Endometrial microvascular endothelial cells (primary cell): ENCODE data around the gene RANBP10. TPM values are rescaled to one million over a fixed set of nuclear protein-coding genes. Genes with fewer than 3 reads are reported as not detected.

Source experiments
- in situ Hi-C: cut with HindIII; loops from 2 replicates; pipeline ENCODE4 v1.10.0; 2017; ENCODE audit warnings: low sequenced_read_pairs, low pct_unique_long_range_greater_than_20kb; ENCODE audit errors: inconsistent ontology term
- total RNA-seq: library from RNA; depleted of rRNA; stranded (reverse); fragments of >200 nt; gene quantifications from one replicate; pipeline ENCODE4 v1.2.3, GENCODE V29; 2015; ENCODE audit errors: inconsistent ontology term

Gene RANBP10
- total RNA-seq, 1 donor from 2014 or later, result 6.1 TPM

DNA sequence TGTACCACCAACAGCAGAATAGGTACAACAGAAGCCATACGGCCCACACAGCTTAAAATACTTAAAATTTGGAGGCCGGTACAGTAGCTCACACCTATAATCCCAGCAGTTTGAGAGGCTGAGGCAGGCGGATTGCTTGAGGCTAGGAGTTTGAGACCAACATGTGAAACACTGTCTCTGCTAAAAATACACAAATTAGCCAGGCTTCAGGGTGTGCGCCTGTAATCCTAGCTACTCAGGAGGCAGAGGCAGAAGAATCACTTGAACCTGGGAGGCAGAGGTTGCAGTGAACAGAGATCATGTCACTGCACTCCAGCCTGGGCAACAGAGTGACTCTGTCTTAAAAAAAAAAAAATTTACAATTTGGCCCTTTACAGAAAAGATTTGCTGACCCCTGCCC, 104.2 kb downstream of the RANBP10 start:
- in situ Hi-C loops, result no loop called here

DNA sequence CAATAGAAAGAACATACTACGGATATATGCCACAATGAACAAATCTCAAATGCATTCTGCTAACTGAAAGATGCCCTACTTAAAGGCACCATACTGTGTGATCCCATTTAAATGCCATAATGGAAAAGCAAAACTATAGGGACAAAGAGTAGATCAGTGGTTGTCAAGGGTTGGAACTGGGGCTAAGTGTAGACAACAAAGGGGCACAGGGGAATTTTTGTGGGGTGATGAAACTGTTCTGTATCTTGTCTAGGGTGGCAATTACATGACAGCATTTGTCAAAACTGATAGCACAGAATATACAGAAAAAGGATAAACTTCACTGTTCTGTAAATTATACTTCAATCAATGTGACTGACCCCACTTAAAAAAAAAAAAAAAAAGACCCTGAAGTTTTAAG, 104.9 kb downstream of the RANBP10 start:
- in situ Hi-C loops, result no loop called here

DNA sequence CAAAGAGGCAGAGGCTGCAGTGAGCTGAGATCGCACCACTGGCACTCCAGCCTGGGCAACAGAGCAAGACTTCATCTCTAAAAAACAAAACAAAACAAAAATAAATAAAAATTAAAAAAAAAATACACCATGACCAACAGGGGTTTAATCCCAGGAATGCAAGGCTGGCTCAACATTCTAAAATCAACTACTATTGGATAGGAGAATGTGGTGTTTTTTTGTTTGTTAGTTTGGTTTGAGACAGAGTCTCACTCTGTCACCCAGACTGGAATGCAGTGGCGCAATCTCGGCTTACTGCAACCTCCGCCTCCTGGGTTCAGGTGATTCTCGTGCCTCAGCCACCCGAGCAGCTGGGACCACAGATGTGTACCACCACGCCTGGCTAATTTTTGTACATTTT, 107.1 kb downstream of the RANBP10 start:
- in situ Hi-C loops, result loop anchor here (25.0 kb wide), 1 partner anchor 113 kb away; the partner anchor contains the start of genes RANBP10 and TSNAXIP1

DNA sequence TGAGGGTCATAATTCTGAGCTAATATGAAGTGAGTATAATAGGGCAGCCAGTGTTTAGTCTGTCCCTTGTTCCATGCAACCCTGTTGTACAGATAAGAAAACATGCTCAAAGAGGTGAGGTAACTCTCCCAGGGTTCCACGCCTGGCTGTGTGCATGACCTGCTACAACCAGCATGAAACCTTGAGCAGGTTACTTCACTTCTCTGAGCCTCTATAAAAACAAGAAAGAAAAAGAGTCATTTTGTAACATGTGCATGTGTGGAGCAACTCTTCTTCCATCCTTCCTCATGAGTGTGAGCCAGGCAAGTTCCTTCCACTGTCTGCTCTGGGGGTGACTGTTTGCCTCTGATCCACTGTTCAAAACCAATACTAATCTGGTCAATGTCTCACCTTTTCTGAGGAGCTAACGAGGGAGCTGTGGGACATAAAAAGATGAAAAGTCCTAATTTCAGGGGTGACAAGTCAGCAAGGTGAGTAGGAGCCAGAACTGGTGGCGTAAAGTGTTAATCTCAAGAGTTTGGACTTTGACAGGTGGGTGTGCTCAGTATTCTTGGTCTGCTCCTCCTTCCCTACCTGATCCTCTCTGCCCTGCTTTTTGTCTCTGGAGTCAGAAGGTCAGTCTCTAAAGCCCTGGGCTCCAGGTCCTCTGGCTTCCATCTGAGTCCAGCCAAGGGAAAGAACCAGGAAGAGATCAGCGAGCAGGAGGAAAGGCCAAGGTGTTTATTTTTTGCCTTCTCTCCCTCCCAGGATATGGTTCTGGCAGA, 108.8 kb downstream of the RANBP10 start:
- in situ Hi-C loops, result loop anchor here (25.0 kb wide), 1 partner anchor 115 kb away; the partner anchor contains the start of genes RANBP10 and TSNAXIP1

DNA sequence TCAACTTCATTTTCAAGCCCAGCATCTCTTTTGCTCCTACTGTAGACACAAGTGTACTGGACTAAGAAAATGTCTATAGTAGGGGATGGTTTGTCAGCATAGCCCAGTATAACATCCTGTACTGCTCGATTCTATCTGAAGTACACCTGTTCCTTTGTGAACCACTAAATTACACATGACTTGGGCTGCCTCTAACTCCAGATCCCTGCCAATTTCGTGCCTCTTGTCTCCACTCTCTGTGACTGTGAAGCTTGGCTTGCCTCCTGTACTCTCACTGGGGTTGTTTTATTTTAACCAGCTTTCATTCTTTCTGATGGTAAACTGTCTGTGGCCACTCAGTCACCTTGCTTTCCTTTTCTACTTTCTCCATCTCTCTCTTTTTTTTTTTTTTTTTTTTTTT, 111.7 kb downstream of the RANBP10 start:
- in situ Hi-C loops, result loop anchor here (25.0 kb wide), 1 partner anchor 118 kb away; the partner anchor contains the start of genes RANBP10 and TSNAXIP1

DNA sequence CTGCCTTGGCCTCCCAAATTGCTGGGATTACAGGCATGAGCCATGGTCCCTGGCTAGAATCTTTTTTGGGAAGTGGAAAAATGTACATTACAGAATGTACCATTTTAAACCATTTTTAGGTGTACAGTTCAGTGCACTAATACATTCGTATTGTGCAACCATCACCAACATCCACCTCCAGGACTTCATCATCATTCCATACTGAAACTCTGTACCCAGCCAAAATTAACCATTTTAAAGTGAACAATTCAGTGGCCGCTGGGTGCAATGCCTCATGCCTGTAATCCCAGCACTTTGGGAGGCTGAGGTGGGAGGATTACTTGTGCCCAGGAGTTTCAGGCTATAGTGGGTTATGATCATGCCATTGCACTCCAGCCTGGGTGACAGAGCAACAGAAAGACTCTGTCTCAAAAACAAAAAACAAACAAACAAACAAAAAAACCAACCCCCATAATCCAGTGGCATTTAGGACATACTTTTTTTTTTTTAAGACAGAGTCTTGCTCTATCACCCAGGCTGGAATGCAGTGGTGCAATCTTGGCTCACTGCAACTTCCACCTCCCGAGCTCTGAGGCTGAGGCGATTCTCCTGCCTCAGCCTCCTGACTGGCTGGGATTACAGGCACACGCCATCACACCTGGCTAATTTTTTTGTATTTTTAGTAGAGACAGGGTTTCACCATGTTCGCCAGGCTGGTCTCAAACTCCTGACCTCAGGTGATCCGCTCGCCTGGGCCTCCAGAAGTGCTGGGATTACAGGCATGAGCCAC, 112.7 kb downstream of the RANBP10 start:
- in situ Hi-C loops, result loop anchor here (25.0 kb wide), 1 partner anchor 119 kb away; the partner anchor contains the start of genes RANBP10 and TSNAXIP1

DNA sequence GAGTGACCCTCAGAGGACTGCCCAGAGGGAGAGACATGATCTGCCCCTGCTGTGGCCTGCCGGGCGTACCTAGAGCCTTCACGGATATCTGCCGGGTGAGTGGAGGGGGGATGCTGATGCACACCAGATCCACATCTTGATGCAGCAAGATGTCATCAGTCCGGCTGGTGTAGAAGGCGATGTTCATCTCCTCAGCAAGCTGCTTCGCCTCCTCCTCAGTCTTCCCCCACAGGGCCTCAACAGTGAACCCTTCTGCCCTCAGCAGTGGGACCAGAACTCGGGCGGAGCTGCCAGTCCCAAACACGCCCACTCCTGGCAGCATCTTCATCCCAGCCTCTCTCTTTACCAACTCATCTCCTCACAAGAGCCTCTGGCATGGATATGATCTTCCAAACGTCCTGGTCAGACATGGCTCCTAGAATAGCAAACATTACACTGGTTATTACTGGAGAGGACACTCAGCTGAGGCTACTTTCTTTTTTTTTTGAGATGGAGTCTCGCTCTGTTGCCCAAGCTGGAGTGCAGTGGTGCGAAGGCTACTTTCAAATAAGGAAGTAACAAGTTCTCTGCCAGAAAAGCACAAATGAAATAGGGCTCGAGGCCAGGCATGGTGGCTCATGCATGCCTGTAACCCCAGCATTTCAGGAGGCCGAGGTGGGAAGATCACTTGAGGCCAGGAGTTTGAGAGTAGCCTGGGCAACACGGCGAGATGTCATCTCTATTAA, 120.8 kb downstream of the RANBP10 start:
- in situ Hi-C loops, result loop anchor here (25.0 kb wide), 1 partner anchor 127 kb away; the partner anchor contains the start of genes RANBP10 and TSNAXIP1

DNA sequence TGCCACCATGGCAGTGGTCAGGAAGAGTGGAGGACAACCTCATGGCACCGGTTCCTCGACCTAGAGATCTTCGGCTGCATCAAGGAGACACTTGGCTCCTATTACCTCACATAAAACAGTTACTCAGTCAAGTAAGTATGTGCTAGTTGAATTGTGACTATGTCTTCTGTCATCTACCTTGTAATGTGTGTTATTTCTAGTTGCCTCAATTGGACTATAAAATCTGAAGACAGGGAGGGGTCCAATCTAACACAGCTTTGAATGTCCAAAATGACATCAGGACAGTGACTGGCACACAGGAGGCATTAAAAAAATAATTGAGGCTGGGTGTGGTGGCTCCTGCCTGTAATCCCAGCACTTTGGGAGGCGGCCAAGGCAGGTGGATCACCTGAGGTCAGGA, 122.6 kb downstream of the RANBP10 start:
- in situ Hi-C loops, result loop anchor here (25.0 kb wide), 1 partner anchor 129 kb away; the partner anchor contains the start of genes RANBP10 and TSNAXIP1

DNA sequence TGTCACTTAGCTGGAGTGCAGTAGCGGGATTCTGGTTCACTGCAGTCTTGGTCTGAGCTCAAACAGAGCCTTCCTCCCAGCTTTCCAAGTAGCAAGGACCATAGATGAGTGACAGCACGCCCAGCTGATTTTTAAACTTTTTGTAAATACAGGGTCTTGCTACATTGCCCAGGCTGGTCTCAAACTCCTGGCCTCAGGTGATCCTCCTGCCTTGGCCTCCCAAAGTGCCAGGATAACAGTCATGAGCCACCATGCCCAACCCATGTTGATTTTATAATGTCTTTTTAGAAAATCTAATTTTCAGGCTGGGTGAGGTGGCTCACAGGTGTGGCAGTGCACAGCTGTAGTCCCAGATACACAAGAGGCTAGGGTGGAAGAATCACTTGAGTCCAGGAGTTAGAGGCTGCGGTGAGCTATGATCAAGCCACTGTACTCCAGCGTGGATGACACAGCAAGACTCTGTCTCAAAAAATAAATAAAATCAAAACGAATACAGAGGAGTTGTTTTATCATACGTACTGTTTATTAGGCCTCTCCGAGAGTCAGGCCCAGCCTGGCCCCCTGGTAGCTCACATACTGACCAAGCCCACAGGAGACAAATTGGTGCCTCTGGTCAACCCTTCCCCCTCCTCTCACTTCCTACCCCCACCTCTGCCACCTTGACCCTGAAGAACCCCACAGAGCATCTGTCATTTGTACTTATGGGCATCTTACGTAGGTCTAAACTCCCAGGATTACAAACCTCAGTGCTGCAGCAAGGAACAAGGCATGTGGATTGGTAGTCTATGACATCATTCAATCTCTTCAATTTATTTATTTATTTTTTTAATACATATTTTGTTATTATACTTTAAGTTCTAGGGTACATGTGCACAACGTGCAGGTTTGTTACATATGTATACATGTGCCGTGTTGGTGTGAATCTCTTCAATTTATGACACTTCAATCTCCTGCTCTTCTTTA, 126.1 kb downstream of the RANBP10 start:
- in situ Hi-C loops, result loop anchor here (25.0 kb wide), 1 partner anchor 132 kb away; the partner anchor contains the start of genes RANBP10 and TSNAXIP1

DNA sequence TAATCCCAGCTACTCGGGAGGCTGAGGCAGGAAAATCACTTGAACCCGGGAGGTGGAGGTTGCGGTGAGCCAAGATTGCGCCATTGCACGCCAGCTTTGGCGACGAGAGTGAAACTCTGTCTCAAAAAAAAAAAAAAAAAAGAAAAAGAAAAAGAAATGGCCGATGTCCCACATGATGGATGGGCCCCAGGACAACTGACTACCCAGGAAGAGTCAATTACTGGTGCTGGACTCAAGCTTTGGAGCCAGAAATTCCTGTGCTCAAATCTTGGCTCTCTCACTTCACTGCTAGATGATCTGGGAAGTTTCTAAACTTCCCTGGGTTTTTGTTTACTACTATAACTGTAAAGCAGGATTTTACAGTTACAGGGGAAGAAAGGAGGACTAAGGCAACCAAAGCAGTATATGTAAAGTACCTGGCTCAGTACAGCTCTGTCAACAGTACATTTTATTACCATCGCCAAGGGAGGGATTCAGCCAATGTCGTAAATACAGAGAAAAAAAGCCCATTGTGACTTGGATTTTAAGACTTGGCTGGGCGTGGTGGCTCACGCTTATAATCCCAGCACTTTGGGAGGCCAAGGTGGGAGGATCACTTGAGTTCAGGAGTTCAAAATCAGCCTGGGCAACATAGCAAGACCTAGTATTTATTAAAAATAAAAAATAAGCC, 127.9 kb downstream of the RANBP10 start:
- in situ Hi-C loops, result loop anchor here (25.0 kb wide), 1 partner anchor 134 kb away; the partner anchor contains the start of genes RANBP10 and TSNAXIP1

DNA sequence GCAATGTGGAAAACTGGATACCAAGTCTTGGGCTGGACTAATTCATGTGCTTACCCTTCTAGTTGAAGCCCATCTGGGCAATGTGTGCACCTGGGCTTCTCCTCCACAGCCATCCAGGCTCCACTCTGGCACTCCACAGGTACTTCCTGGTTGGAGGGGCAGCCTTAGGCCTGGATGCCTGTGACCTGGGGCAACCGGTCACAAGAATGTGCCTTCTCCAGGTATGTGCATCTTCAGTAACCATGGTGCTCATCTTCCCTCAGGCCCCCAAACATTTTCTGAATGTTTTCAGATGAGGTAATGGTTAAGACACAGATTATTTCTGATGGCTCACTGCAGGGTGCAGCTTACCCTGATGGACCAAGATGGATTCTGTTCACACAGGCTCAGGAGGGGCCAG, 128.6 kb downstream of the RANBP10 start:
- in situ Hi-C loops, result loop anchor here (25.0 kb wide), 1 partner anchor 135 kb away; the partner anchor contains the start of genes RANBP10 and TSNAXIP1

DNA sequence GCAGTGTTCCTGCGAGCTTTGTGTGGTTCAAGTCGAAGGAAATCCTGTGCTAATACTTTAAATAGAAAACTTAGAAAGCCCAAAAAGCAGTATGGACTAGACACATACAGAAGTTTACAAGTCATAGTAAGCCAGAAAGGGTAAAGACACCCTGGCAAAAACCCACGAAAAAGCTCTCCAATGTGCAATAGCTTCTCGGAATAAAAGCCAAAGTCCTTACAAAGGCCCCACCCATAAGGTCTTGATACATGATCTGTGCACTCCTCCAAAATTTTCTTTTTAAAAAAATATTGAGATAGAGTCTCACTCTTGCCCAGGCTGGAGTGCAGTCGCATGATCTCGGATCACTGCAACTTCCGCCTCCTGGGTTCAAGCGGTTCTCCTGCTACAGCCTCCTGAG, 129.4 kb downstream of the RANBP10 start:
- in situ Hi-C loops, result loop anchor here (25.0 kb wide), 1 partner anchor 135 kb away; the partner anchor contains the start of genes RANBP10 and TSNAXIP1

DNA sequence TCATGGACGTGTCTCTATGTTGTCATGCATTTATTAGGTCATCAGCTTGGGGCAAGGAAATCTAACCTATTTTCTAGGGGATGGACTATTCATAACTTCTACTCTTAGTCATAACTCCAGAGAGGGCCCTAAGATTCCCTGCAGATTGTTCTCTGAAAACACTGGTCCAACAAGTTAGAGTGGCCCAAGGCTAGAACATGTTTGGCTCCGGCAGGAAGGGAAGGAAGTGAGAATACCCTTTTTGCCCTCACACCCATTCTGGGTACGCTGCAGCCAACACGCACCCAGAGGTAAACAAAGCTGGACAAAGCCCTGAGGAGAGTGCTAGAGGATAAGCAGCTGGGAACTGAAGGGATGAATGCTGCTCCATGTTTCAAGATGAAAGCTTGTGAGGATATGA, 129.8 kb downstream of the RANBP10 start:
- in situ Hi-C loops, result loop anchor here (25.0 kb wide), 1 partner anchor 136 kb away; the partner anchor contains the start of genes RANBP10 and TSNAXIP1

DNA sequence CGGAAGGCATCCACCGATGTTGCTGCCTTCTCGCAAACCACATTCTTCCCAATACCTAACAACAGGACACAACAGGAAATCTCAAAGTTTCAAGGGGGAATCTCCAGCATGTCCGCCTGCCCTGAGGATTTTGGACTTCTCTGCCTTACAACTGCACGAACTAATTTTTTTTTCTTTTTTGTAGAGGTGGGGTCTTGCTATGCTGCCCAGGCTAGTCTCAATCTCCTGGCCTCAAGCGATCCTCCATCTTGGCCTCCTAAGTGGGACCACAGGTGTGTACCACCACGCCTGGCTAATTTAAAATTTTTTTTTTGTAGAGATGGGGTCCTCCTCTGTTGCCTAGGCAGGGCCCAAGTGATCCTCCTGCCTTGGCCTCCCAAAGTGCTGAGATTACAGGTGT, 130.4 kb downstream of the RANBP10 start:
- in situ Hi-C loops, result loop anchor here (25.0 kb wide), 1 partner anchor 136 kb away; the partner anchor contains the start of genes RANBP10 and TSNAXIP1

DNA sequence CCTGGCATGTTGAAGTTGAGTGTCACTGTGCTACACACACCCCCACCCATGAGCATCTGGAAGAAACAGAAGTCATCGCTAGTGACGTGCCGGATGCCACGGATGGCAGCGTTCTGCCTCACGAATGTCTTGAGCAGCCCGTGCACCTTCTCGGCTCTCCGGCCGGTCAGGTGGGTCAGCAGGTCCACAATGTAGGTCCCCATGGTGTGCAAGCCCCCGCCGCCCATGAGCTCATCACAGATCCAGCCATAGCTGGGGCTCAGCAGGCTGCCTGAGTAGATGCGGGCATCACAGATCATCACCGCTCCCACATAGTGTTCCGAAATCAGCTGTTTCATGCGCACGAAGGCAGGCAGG, 130.8 kb downstream of the RANBP10 start:
- in situ Hi-C loops, result loop anchor here (25.0 kb wide), 1 partner anchor 137 kb away; the partner anchor contains the start of genes RANBP10 and TSNAXIP1

DNA sequence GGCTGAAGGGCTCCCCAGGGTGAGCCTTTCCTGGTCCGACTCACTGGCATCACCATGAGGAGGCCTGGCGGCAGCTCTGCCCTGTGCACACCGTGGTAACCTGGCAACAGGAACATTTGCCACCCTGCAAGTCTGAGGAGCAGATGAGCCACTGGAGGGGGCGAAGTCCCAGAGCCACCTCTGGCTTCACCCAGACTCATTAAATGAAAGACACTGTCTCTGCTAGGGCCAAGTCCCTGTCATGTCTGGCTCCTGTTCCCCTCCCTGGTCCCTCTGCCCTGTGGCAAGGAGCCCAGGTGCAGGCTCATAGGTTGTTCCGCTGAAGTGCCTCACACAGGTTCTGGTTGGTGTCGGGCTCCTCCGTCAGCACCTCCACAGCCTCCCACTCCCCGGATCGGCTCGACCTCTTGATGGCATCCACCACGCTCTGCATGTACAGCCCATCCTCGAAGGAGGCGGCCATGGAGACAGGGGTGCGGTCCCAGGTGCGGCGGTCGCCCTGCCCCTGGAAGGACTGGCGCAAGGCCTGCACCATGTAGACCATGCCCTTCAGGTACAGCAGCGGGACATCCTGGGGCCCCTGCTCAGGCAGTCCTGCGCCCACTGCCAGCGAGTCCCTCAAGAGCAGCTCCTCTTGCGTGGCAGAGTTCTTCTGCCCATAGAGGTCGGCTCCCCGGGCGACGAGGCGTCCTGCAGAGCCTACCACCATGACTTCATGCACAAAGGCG, 131.3 kb downstream of the RANBP10 start:
- in situ Hi-C loops, result loop anchor here (25.0 kb wide), 1 partner anchor 137 kb away; the partner anchor contains the start of genes RANBP10 and TSNAXIP1
